Stimulated activated CD8-positive, alpha-beta memory T cell treated with anti-CD3 and anti-CD28 coated beads, Interleukin-4, amount 100 ng/mL, for 1 hour (primary cell): Measurements from ENCODE around the gene OST4.
"Not testable (repeated sequence)": the region's sequence is repeated elsewhere in the genome, so short reads cannot be mapped to it uniquely, and the experiment has no call there.

ENCODE experiments used
- DNase-seq, 2 donors: peaks; one replicate each; pipeline ENCODE4 v3.0.0-alpha.2; 2020; ENCODE audit warnings: low read depth in 2 of 2, low spot score in 1 of 2

The OST4 gene

DNA sequence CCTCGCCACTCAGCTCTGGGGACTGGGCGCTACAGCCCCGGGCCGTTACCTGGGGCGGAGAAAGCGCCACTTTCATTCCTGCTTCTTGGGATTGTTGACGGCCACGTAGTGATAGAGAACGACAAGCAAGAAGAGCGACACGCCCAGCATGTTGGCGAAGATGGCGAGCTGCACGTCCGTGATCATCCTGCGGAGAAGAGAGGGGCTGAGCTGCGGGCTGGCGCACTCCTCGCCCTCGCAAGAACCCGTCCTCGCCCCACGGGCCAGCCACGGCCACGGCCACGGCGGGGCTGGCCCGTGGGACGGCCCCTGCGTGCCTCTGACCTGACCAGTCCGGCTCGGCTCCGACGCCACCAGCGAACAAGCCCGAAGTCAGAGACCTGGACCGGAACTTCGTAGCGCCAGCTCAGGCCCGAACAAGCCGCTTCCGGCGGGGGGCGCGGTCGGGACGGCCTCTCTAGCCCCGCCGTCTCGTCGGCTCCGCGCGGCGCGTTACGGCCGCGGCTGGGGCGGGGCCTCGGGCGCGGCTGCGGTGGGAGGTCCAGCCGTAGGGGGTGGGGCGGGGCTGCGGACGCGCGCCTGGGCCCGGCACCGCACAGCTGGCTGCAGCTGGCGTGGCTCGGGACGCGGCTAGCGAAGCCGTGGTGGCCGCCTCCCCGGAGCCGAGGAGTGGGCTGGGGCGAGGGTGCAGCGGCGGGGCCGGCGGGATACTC lies at the start of gene OST4:
Gene OST4 (minus strand): TSS at position 378 of the 713 bp plus-strand sequence.
- peak in 1 of 2 donors; percentile 79 for DNase-seq

DNA sequence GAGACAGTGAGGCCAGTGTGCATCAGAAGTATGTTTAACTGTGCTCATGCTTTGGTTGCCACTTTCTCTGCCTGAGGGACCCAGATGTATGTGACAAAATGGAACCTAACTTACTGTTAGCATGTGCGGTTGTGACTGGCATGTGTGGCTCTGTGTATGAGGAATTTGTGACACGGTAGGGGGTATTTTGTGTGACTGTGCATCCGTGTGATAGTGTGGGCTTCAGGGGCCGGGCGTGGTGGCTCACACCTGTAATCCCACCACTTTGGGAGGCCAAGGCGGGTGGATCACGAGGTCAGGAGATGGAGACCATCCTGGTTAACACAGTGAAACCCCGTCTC lies 47.8 kb upstream of the OST4 start:
- not testable (repeated sequence) for DNase-seq

DNA sequence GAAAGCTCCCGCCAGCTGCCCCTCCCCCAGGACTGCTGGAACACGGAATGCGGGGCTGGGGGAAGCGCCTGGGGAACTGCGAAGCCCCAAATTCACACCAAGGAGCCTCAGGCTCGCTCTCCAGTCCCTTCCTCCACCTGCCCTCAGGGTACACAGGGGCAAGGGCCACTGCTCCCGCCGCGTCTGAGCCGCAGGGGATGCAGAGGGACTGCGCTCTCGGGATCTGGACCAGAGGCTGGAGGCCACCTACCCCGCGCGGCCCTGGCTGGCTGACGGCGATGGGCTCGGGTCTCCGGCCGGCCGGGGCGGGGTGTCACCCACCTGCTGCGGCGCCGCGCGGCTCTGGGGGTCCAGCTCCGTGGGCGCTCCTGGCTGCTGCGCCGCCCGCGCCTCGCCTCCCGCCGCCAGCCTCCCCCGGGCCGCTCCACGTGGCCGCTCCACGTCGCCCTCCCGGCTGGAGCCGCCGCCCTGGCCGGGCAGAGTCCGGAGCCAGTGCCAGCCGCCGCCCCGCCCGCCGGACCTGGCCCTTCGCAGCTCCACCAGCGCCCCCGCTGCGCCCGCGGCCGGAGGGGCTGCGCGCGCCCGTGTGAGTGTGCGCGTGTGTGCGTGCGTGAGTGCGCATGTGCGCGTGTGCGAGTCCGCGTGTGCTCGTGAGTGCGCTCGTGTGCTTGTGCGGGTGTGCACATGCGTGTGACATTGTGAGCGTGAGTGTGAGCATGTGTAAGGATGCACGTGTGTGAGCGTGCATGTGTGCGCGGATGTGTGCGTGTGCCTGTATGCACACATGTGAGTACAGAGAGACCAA lies 47.3 kb upstream of the OST4 start, which contains the start of gene CGREF1:
Gene CGREF1 (minus strand): TSS at position 604 of the 805 bp plus-strand sequence. CDS start 14,762 bp downstream, outside the sequence.
- no peak for DNase-seq

DNA sequence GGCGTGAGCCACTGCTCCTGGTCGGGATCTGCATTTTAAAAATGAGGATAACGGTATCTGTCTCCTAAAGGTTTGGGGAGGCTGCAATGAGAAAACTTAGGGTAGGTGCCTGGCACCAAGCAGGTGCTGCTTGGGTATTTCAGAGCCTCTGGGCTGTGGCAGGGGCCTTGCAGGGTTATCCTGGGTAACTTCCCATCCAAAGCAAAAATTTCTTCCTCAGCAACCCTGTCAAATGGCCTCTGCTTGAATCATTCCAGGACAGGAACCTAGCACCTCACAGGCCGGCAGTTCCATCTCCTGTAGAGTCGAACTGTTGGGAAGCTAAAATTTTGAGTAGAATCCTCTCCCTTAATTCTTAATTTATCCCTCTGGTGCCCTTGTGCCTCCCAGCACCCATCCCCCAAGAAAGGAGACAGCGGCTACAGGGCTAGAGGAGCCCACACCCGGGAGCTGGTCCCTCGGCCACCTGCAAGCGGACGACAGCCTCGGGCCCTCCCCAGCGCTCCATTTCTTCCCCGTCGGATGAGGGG lies 46.6 kb upstream of the OST4 start:
- DNase-seq: no peak

DNA sequence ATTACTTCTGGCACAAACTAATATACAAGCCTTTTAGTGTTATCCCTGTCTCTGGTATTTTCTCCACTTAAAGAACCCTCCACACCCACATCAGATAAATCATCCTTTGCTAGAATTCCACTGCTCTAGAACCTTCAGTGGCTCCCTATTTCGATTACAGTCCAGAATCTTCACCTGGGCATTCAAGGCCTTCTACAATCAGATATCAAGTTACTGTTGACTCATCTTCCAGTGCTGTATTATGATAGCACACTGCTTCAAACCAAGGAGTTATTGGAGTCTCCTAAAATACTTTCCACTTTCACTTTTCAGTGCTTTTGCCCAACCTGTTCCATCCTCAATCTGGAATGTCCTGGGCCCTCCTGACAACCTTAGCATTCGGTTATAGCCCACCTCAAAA lies 44.1 kb upstream of the OST4 start:
- no peak for DNase-seq

DNA sequence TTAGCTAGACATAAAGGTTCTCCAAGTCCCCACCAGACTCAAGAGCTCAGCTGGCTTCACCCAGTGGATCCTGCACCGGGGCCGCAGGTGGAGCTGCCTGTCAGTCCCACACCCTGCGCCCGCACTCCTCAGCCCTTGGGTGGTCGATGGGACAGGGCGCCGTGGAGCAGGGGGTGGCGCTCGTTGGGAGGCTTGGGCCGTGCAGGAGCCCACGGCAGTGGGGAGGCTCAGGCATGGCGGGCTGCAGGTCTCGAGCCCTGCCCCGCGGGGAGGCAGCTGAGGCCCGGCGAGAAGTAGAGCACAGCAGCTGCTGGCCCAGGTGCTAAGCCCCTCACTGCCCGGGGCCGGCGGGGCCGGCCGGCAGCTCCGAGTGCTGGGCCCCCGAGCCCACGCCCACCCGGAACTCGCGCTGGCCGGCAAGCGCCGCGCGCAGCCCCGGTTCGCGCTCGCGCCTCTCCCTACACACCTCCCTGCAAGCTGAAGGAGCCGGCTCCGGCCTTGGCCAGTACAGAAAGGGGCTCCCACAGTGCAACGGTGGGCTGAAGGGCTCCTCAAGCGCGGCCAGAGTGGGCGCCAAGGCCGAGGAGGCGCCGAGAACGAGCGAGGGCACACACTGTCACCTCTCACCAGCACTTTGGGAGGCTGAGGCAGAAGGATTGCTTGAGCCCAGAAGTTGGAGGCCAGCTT lies 40.1 kb upstream of the OST4 start:
- DNase-seq: not testable (repeated sequence)

DNA sequence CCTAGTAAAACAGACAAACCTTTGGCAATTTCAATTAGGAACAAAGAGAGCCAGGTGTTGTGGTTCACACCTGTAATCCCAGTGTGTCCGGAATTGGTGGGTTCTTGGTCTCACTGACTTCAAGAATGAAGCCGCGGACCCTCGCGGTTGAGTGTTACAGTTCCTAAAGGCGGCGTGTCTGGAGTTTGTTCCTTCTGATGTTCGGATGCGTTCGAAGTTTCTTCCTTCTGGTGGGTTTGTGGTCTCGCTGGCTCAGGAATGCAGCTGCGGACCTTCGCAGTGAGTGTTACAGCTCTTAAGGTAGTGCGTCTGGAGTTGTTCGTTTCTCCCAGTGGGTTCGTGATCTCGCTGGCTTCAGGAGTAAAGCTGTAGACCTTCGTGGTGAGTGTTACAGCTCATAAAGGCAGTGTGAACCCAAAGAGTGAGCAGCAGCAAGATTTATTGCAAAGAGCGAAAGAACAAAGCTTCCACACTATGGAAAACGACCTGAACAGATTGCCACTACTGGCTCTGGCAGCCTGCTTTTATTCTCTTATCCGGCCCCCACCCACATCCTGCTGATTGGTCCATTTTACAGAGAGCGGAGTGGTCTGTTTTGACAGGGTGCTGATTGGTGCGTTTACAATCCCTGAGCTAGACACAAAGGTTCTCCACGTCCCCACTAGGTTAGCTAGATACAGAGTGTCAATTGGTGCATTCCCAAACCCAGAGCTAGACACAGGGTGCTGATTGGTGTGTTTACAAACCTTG lies 39.3 kb upstream of the OST4 start:
- DNase-seq: not testable (repeated sequence)

DNA sequence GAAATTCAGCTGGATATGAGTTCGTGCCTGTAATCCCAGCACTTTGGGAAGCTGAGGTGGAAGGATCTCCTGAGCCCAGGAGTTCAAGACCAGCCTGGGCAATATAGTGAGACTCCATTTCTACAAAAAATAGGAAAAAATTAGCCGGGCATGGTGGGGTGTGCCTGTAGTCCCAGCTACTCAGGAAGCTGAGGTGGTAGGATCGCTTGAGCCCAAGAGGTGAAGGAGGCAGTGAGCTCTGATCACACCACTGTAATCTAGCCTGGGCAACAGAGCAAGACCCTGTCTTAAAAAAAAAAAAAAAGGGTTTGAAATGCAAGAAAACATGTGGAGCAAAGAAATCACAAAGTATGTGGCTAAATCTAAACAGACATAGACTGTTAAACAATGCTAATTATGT lies 37.6 kb upstream of the OST4 start:
- DNase-seq: no peak

DNA sequence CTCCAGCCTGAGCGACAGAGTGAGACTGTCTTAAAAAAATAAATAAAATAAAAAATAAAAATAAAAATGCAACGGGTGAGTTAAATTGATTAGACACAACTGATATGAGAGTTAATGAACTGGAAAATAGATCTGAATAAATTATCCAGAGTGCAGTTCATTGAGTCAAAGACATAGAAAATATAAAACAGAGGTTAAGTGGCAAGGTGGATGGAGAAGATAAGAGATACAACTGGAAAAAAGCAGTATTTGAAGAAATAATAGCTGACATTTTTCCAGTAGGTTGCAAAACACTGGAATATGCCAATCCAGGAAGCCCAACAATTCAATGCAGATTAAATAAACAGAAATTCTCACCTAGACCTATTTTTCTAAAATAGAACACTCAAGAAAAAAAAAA lies 36.8 kb upstream of the OST4 start:
- no peak for DNase-seq

DNA sequence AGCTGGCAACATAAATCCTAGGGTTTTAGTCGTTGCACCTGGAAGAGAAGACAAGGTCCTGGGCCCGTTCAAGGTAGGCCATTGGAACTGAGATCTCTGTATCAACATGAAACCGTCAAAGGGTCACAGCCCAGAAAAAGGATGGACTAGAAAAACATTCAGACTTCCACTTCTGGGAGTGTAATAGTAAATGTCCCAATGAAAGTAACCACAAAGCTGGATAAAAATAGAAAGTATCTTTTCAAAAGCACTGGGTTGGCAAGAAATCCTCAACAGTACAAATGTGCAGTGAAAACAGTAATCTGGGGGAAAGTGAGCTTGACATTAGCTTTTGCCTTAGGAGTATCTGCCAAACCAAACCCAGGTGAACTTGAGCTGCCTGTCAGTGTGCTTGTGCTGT lies 34.5 kb upstream of the OST4 start:
- no peak for DNase-seq

DNA sequence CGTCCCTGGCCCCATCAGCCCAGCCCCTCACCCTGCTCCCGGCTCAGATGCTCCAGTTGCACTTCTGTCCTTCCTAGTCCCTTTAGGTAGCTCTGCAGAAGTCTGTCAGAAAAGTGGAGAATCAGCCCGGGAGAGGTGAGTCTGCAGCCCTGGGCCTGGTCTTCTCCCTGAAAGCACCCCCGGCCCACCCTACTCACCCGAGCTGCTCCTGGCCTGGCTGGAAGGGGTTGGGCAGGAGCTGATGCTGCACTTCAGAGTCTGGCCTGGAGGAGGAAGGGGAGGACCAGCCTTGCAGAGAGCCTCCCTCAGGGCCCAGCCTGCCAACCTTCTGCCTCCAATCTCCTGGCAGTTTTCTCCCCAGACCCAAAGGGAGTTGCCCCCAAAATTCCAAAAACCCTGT lies 30.9 kb upstream of the OST4 start:
- DNase-seq: no peak

DNA sequence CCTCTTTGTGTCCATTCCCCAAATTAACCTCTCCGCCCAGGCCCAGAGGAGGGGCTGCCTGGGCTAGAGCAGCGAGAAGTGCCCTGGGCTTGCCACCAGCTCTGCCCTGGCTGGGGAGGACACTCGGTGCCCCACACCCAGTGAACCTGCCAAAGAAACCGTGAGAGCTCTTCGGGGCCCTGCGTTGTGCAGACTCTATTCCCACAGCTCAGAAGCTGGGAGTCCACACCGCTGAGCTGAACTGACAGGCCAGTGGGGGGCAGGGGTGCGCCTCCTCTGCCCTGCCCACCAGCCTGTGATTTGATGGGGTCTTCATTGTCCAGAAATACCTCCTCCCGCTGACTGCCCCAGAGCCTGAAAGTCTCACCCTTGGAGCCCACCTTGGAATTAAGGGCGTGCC lies 28.6 kb upstream of the OST4 start:
- no peak for DNase-seq

DNA sequence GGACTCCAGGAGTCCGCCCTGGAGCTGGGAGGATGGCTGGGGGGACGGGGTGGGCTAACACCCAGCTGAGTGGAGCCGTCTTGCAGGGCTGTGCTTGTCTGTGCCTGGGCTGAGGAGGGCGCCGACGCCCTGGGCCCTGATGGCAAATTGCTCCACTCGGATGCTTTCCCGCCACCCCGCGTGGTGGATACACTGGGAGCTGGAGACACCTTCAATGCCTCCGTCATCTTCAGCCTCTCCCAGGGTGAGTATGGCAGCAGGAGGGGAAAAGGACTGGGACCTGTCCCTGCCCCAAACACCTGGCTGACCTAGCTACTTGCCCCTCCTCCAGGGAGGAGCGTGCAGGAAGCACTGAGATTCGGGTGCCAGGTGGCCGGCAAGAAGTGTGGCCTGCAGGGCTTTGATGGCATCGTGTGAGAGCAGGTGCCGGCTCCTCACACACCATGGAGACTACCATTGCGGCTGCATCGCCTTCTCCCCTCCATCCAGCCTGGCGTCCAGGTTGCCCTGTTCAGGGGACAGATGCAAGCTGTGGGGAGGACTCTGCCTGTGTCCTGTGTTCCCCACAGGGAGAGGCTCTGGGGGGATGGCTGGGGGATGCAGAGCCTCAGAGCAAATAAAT lies 28.0 kb upstream of the OST4 start:
- no peak for DNase-seq

DNA sequence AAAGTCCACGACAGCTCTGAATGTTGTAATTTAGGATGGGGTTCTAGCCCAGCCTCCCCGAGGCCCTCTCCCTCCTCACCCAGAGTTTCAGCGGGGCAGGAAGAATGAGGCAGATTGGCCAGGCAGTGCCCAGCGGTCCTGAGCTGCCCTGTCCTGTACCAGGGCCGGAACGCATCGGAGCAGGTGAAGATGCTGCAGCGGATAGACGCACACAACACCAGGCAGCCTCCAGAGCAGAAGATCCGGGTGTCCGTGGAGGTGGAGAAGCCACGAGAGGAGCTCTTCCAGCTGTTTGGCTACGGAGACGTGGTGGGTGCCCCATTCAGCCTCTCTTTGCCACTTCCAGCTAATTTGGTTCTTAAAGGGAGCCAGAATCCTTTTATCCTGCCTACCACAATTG lies 25.9 kb upstream of the OST4 start:
- DNase-seq: no peak

DNA sequence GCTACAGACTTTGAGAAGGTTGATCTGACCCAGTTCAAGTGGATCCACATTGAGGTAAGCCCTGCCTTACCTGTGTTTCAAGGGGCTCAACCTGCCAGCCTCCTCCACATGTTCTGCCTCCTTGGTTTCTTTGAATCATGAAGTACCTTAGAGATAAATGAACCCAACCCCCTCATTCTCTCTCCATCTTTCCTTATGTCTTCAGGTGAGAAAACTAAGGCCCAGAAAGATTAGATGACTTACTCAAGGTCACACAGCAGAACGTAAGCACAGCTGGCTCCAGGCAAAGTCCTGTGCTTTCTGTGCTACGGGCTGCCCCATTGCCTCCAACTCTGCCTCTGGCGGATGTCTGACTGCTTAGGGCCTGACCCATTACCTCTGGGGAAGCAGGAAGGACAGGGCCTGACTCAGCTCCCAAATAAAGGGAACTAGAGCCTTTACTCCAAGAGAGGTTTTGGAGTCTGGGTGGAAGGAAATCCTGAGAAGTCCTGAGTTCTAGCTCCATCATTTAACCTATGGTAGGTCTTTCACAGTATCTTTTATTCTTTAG lies 25.4 kb upstream of the OST4 start:
- DNase-seq: no peak

DNA sequence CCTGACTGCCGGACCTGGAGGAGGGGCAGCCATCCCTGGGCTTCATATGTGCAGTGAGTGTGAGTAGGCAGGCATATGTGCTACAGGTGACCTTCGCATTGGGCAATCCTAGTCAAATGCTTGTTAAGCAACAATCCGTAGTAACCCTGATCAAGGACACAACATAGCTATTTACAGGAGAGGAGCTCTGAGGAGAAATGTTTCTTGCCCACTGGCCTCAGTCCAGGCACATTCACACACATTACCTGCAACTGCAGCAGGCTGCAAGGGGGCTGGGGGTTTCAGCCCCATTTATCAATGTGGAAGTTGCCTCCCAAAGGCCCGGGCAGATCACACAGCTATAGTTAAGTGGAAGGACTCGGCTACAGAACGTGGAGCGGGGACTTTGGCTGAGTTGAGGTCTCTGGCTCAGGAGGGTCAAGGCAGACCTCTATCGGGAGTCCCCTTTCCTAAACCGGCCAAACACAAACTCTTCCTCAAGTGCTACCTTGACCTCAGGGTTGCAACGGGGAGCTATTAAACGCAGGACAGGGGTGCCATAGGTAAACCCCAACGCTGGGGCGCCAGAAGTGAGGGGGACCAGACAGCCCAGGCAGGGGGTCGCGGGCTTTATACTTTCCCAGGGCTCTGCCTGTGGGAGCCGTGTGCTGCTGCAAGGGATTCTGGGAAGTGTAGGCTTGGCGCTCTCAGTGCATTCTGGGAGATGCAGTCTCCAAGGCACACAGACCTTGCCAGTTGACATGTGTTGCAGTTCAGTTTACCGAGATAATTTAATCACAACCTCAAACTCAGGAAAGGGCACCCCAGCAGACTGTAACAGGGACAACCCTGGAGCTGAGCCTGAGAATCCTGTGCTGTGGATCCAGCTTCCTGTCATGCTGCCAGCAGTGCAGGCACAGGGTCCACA lies 24.5 kb upstream of the OST4 start:
- DNase-seq: no peak

DNA sequence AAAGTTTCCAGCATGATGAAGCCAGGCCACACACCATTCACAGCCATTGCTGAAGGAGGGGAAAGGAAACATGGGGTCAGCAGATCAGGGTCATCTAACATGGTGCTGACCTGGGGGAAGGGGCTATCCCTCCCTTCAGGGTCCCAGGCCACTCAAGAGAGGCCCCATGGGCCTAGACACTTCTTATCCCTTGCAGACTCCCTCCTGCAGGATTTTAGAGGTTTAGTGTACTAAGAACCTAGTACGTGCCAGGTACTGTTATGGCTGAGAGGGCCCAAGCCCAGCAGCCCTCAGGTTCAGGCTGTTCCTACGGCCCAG lies 23.9 kb upstream of the OST4 start:
- DNase-seq: no peak

DNA sequence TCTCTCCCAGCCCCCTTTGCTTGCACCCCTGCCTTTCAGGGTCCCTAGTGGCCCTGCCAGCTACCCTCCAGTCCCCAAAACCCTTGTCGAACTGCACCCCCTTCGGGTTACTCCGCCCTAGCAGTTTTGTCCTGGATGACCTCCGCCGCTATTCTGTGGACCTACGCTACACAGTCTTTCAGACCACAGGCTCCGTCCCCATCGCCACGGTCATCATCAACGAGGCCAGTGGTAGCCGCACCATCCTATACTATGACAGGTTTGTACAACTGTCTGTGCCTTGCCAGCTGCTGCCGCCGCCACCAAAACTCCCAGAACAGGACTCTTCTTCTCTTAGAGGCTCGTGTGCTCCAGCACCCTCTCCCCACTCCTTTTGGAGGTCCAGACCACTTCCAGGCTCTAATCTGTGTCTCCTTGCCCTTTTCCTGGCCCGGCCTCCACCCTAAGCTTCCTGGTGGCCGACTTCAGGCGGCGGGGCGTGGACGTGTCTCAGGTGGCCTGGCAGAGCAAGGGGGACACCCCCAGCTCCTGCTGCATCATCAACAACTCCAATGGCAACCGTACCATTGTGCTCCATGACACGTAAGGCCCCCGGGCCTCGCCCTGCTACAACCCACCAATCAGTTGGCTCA lies 23.0 kb upstream of the OST4 start:
- DNase-seq: no peak
